Fibroblast of pulmonary artery (primary cell): ENCODE data around the gene MUC22.
"Not testable (repeated sequence)": the region's sequence is repeated elsewhere in the genome, so short reads cannot be mapped to it uniquely, and the experiment has no call there.

Experiments
- DNase-seq: peaks from one replicate; pipeline ENCODE4 v3.0.0-alpha.2; 2010; ENCODE audit warnings: low read depth
- H3K4me3 ChIP-seq: replicated peaks from 2 replicates; pipeline ENCODE4 v1.5.1; 2011; ENCODE audit warnings: low read depth, mild to moderate bottlenecking, control low read depth, low read length, moderate library complexity
- TF ChIP-seq, protein P1 (sequence below): IDR thresholded peaks from 2 replicates; pipeline ENCODE4 v1.5.1; 2011; ENCODE audit warnings: mild to moderate bottlenecking, control low read depth, low read length, inconsistent platforms; ENCODE audit errors: missing control alignments

The MUC22 gene

DNA sequence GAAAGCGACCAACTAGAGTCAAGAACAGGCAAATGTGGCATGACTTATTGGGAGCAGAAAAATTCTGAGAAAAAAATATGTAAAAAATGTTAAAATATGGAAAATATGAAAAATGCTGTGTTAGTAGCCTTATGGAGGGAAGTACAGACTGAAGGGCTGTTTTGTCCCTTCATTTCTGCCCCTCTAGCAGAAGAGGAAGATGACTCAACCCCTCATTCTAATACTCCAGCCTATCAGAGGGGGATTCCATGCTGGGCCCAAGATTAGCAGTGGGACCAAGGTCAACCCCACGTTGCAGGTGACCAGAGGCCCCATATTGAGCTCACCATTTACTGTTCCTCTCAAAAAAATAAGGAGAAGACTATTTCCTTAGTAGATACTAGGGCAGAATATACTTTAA lies 18.4 kb upstream of the MUC22 start:
- TF ChIP-seq, protein P1, sequence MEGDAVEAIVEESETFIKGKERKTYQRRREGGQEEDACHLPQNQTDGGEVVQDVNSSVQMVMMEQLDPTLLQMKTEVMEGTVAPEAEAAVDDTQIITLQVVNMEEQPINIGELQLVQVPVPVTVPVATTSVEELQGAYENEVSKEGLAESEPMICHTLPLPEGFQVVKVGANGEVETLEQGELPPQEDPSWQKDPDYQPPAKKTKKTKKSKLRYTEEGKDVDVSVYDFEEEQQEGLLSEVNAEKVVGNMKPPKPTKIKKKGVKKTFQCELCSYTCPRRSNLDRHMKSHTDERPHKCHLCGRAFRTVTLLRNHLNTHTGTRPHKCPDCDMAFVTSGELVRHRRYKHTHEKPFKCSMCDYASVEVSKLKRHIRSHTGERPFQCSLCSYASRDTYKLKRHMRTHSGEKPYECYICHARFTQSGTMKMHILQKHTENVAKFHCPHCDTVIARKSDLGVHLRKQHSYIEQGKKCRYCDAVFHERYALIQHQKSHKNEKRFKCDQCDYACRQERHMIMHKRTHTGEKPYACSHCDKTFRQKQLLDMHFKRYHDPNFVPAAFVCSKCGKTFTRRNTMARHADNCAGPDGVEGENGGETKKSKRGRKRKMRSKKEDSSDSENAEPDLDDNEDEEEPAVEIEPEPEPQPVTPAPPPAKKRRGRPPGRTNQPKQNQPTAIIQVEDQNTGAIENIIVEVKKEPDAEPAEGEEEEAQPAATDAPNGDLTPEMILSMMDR, result no peak
- no peak overlapping the region for H3K4me3 ChIP-seq
- DNase-seq, result no peak

DNA sequence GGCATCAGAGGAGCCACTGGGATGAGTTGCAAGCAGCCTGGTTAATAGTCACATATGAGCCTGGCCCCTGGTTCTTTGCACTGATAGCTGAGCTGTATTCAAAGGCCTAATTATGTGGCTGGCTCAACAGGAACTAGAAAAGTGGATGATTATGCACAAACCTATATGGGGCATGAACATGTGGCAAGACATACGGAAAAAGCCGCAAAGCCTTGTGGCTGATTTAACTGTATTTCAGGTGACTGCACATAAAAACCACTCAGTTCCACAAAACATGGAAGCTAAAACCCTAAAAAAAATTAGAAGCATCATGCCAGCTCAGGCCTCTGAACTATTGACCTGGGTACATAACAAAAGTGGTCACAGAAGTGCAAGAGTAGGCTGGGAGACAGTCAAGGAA lies 13.0 kb upstream of the MUC22 start:
- H3K4me3 ChIP-seq, result no peak overlapping the region
- TF ChIP-seq, protein P1, result no peak
- no peak for DNase-seq

DNA sequence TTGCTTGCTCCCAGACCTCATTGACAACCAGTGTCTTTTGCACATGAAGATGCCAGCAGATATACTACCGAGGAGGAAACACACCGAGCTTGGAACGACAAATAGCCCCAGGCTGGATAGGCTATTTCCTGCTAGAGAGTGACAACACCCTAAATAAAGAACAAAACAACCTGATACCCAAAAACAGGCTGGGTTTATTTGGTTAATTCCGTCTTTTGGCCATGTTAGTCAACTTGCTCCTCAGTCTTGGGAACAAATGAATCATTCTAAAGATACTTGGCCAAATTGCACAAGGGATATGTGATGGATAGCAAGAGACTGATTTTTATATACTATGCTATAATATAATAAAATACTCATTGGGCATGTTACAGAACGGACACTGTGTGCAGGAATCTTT lies 11.5 kb upstream of the MUC22 start:
- TF ChIP-seq, protein P1, result no peak
- DNase-seq, result no peak
- H3K4me3 ChIP-seq, result no peak overlapping the region

DNA sequence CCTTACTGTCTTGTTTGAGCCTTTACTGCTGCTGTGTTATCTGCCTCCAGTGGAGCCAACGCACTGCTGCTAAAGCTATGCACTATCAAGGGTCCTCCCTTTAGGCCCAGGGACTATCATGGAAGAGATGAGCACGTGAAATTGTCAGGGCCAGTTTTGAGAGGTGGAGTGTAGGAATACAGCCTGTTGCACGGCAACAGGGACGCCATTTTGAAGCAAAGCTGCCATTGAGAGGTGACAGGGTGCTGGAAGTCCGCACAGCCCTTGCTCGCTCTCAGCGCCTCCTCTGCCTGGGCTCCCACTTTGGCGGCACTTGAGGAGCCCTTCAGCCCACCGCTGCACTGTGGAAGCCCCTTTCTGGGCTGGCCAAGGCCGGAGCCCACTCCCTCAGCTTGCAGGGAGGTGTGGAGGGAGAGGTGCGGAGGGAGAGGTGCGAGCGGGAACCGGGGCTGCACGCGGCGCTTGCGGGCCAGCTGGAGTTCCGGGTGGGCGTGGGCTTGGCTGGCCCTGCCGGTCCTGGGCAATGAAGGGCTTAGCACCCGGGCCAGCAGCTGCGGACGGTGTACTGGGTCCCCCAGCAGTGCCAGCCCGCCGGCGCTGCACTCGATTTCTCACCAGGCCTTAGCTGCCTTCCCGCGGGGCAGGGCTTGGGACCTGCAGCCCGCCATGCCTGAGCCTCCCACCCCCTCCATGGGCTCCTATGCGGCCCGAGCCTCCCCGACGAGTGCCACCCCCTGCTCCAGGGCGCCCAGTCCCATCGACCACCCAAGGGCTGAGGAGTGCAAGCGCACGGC lies 10.0 kb upstream of the MUC22 start:
- not testable (repeated sequence) for H3K4me3 ChIP-seq, DNase-seq

DNA sequence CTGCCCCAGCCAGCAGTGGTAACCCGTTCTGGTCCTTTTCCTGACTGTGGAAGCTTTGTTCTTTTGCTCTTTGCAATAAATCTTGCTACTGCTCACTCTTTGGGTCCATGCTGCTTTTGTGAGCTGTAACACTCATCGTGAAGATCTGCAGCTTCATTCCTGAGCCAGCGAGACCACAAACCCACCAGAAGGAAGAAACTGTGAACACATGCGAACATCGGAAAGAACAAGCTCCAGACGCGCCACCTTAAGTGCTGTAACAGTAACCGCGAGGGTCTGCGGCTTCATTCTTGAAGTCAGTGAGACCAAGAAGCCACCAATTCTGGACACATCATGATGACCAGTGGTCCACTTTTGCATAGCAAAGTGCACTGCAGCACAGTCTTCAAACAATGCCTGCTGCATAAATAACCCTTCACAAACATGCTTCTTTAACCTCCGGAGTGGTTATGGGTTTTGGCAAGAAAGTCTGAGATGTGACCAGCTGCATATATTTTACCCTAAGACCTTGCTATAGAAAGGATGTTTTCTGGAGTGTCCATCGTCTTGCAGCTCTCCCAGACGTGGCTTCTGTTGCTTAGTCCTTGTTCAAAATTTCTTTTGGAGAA lies 8.9 kb upstream of the MUC22 start:
- TF ChIP-seq, protein P1, result no peak
- DNase-seq, result no peak
- no peak overlapping the region for H3K4me3 ChIP-seq

DNA sequence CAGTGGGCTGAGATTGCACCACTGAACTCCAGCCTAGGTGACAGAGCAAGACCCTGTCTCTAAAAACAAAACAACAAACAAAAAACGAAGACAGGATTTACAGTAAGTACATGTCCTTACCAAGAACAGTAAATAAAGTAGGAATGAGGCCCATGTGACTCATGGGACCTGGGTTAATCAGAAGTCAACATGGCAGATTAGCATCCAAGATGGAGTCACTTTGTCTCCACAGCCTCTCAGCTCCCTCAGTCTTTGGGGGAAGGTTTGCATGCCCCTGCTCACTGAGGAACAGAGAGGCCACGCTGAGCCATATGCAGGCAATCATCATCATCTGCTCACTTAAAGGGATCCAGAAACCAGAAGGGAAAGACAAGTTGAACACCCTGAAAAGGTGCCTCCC lies 7.8 kb upstream of the MUC22 start:
- TF ChIP-seq, protein P1, result no peak
- no peak overlapping the region for H3K4me3 ChIP-seq
- DNase-seq, result no peak

DNA sequence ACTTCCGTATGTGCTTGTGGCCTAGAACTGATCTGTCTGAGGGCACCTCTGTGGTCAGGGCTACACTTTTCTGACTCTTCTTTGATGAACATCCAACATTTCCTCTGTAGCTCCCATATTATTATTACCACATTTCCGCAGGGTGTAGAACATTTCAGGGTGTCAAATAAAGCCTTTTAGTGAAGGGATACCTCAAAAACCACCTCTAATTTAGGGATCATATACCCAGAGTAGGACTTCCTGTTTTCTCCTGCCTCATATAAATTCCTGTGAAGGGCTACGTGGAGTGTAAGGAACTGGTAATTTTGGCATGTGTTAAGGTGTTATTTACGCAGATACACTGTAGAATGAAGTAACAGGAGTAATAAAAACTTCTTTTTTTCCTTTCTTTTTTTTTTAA lies 5.5 kb upstream of the MUC22 start:
- TF ChIP-seq, protein P1, result no peak
- H3K4me3 ChIP-seq, result no peak overlapping the region
- no peak for DNase-seq
